ENCODE data around the gene ISM1.

- TF ChIP-seq ZFX (IDR thresholded peaks at IDR 0.05): no peak
- no peak for TF ChIP-seq CTCF (conservative IDR thresholded peaks at IDR 0.05)
Observed at GRCh38 chr20:13222319-13222716, 1.2 kb downstream of the ISM1 start.
